WI38 (cell line): Measurements from ENCODE around the gene ZP1.
A peak's percentile ranks its signal among the peaks of the same experiment; 100 is the strongest.

Experiments
- H3K4me3 ChIP-seq: 2 replicates; pipeline ENCODE4 v1.5.1; 2011; ENCODE audit warnings: low read depth, mild to moderate bottlenecking, control low read depth, low read length
- TF ChIP-seq, protein P1 (sequence below): IDR thresholded peaks from 2 replicates; pipeline ENCODE4 v1.5.1; 2012; ENCODE audit warnings: low read depth, mild to moderate bottlenecking, control low read depth, low read length

Gene ZP1

DNA sequence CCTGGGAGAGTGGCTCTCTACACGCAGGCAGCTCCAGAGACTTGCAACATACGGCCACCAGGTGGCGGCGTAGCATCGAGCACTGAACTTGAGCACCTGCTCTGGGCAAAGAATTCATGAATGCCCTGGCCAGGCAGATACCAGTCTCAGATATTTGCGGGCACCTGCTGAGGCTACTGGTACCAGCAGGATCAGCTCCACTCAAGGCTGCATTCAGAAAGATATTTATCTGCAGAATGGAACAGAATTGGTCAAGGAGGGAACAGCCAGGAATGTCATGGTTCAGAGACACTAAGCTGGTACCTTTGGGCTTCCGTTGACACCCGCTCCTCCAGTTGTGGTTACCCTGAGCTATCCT, 36.2 kb upstream of the ZP1 start:
- TF ChIP-seq, protein P1, sequence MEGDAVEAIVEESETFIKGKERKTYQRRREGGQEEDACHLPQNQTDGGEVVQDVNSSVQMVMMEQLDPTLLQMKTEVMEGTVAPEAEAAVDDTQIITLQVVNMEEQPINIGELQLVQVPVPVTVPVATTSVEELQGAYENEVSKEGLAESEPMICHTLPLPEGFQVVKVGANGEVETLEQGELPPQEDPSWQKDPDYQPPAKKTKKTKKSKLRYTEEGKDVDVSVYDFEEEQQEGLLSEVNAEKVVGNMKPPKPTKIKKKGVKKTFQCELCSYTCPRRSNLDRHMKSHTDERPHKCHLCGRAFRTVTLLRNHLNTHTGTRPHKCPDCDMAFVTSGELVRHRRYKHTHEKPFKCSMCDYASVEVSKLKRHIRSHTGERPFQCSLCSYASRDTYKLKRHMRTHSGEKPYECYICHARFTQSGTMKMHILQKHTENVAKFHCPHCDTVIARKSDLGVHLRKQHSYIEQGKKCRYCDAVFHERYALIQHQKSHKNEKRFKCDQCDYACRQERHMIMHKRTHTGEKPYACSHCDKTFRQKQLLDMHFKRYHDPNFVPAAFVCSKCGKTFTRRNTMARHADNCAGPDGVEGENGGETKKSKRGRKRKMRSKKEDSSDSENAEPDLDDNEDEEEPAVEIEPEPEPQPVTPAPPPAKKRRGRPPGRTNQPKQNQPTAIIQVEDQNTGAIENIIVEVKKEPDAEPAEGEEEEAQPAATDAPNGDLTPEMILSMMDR = peak; percentile 89
- no peak overlapping the region for H3K4me3 ChIP-seq

DNA sequence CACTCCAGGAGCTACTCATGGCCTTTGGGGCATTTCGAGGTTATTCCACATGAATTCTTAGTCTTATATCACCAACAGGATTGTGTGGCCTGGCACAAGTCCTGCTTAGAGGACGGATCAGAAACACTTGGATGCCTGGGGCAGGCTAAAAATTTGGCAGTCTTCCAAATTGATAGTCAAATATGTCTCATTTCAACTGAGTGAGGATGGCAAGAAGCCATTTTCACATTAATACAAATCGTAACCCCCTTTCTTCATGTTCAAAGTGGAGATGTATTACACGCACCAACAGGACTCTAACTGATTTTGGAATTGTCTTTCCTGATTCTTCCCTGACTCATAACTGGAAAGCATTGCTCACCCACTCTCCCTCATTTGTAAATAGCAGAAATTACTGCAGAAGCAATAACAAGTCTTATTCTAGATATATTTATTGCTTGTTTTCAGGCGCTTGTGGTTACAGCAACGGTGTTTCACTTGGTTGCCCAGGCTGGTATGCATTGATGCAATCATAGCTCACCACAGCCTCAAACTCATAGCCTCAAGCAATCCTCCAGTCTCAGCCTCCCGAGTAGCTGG, 35.8 kb upstream of the ZP1 start:
- TF ChIP-seq, protein P1 = no peak
- H3K4me3 ChIP-seq = no peak overlapping the region

DNA sequence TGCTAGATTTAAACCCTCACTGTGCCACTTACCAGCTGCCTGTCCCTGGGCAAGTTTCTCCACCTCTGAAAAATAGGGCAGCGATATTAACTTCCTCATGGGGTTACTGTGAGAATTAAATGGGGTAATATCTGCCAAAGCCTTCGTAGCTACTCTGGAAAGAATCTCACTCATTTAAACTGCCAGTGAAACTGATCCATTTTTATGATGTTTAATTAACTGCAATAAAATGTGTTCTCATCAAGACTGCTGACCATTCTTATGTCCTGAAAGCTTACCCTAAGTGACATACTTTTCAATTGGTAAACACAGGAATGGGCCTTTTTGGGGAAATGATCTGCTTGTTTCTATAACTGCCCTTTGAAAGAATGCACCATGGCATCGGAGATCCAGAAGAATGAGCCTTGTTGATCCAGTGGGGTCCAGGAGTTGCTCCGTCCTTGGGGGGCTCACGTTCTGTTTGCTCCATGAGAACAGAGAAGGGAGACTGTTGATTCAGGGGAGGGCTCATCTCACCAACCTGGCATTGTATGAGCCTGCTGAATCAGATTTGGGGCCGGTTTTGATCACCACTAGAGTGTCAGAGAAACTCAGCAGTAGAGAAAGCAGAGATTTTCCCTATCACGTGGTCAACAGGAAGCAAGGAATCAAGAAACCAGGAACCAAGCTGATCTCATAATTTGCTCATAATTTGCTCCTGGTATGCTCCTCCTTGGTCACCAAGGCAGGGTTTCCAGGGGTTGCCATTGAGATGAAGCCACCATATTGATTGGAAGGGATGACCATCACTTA, 32.4 kb upstream of the ZP1 start:
- H3K4me3 ChIP-seq = no peak overlapping the region
- TF ChIP-seq, protein P1 = no peak

DNA sequence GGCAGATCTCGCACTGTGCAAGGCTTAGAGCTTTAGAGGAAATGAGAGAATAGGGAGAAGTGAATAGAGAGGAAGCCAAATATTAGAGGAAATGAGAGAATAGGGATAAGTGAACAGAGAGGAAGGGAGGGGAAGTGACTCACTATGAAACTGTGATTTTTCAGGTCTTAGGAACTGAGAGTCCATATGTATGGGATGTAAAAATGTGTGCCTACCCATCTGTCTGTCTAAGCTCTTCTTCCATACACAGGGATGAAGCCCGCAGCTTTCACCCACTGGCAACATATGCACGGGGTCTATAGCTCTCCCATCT, 31.9 kb upstream of the ZP1 start:
- TF ChIP-seq, protein P1 = no peak

DNA sequence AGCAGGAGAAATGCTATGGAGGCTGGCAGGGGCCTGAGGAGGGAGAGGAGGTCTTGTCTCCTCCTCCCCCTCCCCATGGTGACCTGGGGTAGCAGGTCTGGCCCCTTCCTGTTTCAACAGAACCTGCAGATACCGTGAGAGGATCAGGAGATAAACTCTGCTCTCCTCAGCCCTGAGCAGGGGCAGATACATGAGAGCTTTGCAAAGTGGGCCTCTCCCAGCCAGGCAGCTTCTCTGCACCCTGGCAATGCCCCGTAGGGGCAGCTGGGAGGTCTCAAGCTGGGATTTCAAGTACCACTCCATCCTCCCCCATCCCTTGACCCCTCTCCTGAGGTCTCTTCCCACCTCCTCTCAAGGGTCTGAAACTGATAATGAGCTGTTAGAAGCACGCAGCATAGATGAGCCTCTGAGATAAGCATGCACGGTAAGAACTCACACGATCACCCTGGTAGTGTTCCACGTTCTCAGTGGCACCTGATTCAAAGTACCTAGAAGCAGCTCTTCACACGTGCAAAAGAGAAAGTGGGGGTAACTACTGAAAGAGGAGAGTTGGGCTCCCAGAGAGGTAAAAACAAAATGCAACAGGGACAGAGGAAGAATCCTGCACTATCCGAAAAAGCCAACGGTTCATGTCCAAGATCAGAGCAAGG, 30.4 kb upstream of the ZP1 start:
- TF ChIP-seq, protein P1 = no peak
- H3K4me3 ChIP-seq = no peak overlapping the region

More for the DNA sequence above, 31.9 kb upstream of the ZP1 start:
- H3K4me3 ChIP-seq = no peak overlapping the region

DNA sequence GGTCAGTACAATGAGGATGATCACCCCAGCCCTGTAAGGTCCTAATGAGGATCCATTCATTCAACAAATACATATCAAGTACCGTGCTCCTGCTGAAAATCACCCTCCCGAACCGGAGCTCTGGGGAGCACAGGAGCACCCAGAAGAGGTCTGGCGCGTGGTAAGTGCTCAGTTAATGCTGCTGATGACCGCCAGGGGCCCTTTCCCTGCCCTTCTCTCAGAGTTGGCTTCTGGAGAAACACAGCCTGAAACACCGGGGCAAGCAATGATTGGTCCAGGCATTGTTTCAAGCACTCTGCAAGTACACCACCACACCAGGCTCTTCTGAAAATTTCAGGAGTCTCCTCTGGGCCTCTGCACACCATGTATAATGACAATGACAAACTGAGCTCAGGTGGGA, 29.2 kb upstream of the ZP1 start:
- no peak overlapping the region for H3K4me3 ChIP-seq
- TF ChIP-seq, protein P1 = peak; percentile 40
